KG1 (cell line): ENCODE data around the gene SYNDIG1.

Source experiments
- DNase-seq: peaks from one replicate; lab custom pipeline; 2025; lab: John Stamatoyannopoulos, UW

Gene SYNDIG1

GRCh38 chr20:24634855-24635254, 165.4 kb downstream of the SYNDIG1 start:
- no peak for DNase-seq

GRCh38 chr20:24636626-24637025, 167.2 kb downstream of the SYNDIG1 start:
- no peak for DNase-seq

DNA sequence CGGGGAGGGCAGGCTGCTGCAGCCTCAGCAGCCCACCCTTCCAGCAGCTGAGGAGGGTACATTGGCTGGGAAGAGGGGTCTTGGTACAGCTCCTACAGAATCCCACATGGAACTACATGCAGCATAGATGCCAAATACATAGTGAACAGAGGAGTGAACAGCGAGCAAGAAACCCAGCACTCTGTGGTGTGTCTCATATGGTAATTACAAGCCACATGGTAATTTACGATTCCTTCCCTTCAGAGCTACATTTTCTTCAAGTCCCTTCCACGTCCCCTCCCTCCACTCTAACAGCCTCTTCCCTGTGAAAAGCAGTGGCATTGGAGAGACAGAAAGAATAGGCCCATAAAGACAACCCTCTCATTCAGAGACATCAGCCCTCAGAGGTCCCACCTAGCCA, 167.7 kb downstream of the SYNDIG1 start:
- DNase-seq, result no peak

GRCh38 chr20:24637941-24638340, 168.5 kb downstream of the SYNDIG1 start:
- DNase-seq, result no peak

GRCh38 chr20:24638591-24639548, 169.4 kb downstream of the SYNDIG1 start:
- no peak for DNase-seq

GRCh38 chr20:24640276-24640675, 170.8 kb downstream of the SYNDIG1 start:
- no peak for DNase-seq

- DNase-seq, result no peak
These were observed 171.3 kb downstream of the SYNDIG1 start for GRCh38 chr20:24640686-24641085.

GRCh38 chr20:24643731-24644626, 174.6 kb downstream of the SYNDIG1 start:
- DNase-seq, result no peak

- DNase-seq, result no peak
These were observed 176.9 kb downstream of the SYNDIG1 start for GRCh38 chr20:24646321-24646720.

GRCh38 chr20:24647713-24648112, 178.3 kb downstream of the SYNDIG1 start:
- DNase-seq, result no peak

GRCh38 chr20:24648481-24648880, 179.1 kb downstream of the SYNDIG1 start:
- no peak for DNase-seq

- no peak for DNase-seq
These were observed 179.5 kb downstream of the SYNDIG1 start for GRCh38 chr20:24648919-24649318.

- DNase-seq, result no peak
These were observed 180.5 kb downstream of the SYNDIG1 start for GRCh38 chr20:24649787-24650490.

DNA sequence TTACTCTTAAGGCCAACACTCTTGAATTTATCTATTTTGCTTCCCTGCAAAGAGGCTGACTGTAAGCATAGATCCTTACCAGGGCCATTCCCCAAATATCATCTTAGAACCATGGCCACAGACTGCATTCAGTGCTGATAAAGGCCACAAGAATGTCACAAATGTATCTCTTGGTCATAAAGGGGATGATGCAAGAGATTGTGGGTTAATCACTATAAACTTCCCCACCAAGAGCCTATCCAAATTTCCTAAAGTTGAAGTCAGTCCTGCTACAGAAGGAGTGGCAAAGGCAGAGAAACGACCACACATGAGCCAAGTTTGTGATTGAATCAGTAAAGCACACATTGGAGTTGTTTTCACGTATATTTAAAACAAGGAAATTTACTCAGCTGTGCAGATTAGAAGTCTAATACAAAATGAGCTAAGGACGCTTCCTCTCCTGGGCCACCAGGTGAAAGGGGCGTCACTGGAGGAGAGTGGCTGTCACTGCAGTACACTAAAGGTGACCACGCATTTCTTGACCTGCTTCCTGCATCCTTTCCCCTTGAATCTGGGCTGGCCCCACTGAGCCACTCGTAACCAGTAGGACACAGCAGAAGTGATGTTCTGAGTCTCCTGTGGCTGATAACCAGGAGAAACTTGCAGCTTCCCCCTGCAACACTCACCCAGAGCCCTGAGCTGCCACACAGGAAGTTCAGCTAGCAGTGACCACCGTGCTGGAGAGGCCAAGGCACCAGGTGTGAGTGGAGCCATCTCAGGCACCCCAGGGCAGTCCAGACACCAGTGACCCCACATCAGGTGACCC, 181.9 kb downstream of the SYNDIG1 start:
- no peak for DNase-seq

GRCh38 chr20:24651976-24652345, 182.5 kb downstream of the SYNDIG1 start:
- DNase-seq, result no peak

DNA sequence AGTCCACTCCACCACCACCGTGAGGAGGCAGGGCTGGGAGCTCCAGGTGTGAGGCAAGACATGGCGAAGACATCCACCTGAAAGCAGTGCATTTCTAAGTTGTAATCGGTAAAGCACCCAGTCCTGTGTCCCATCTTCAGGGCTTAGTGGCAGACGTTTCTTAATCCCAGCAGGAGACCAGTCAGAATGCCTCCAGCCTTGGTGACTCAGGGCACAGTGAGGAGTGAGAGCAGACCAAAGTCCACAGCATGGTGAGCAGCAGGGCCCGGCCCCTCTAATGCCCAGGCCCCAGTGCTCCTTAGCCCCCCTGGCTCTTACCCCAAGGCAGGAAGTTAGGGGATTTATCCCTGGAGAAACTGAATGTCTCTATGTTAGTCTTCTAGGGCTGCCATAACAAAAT, 183.9 kb downstream of the SYNDIG1 start:
- no peak for DNase-seq

GRCh38 chr20:24654425-24654824, 185.0 kb downstream of the SYNDIG1 start:
- DNase-seq, result no peak

DNA sequence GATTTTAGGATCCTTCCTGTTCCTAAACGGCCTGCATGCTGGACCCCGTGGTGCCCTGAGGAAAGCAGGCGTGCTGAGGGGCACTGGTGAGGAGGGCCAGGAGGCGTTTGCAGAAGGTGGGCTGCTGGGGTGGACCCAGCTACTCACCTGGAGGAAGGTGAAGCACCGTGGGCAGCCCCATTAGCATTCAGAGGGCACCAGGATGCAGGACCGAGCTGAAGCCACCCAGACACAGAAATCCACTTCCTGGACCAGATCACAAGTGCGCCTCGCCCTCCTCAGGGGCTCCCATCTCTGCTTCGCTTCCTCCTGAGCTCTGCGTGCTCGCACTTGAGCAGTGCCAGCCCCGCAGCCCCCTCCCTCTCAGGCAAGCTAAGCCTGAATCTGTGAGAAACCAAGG, 187.0 kb downstream of the SYNDIG1 start:
- no peak for DNase-seq

DNA sequence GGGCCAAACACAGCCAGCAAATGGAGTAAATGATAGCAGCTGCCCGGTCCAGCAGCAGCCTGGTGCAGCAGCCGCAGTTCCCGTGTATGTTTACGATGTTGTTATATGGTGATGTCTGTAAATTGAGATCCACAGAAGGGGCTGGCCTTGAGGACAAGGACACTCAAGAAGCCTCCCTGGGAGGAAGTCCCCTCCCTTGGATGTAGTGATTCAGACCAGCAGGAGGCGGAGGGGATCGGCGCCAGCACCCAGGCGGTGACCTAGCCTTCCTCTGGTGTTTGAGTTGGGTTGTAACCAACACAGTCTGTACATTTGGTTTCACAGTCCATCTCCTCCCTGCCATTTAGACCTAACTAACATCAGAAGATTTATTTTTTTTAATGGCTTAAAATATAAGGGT, 187.8 kb downstream of the SYNDIG1 start:
- DNase-seq, result no peak

DNA sequence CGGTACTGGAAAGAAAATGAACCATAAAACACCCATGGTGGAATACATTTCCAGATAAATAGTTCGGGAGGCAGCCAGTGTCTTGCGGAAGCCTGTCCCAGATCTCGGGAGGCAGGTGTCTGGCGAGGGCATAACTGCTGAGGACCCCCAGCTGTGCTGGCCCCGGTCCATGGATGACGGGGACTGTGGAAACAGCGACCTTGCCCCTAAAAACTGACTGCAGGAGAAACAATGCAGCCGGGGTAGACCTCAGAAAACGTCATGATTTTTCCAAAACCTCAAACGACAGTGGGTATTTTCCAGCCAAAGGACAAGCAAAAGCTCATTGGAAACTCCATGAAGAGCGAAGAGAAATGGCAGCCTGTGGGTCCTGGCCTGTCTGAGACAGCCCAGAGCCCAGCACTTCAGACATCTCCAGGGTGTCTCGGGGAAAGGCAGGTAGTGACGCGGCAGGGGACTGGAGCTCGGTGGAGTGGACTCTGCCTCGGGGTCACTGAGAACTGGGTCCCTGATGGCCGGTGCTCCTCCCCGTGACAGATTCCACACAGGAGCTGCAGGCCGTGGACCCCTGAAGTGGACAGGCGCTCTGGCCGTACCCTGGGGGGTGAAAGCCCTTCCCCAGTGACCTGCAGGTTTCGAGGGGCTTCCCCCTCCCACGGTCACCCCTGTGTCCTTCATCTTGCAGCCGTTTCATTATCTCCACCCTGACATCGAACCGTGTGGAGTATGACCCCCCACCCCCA, 188.6 kb downstream of the SYNDIG1 start:
- DNase-seq, result no peak
